B cell (primary cell): ENCODE results near the gene ANAPC2. TPM values are rescaled to one million over a fixed set of nuclear protein-coding genes. Genes with fewer than 3 reads are reported as not detected.

Source experiments
- ATAC-seq: fragments of 200-7000 bp; cut with Tn5 transposase; one replicate; pipeline ENCODE4 v1.10.0; 2021; ENCODE audit warnings: low read depth, mild to moderate bottlenecking, moderate number of reproducible peaks, moderate library complexity
- CTCF ChIA-PET: fragments of 350-600 bp; sonication (Branson Sonifier 250); formaldehyde crosslinking; loops from one replicate; lab custom pipeline; 2021; ENCODE audit warnings: antibody characterized with exemption, inconsistent platforms; lab: Charles Lee
- POLR2A ChIA-PET: fragments of 350-600 bp; sonication (Branson Sonifier 250); formaldehyde crosslinking; loops from one replicate; lab custom pipeline; 2021; ENCODE audit warnings: antibody characterized with exemption; lab: Charles Lee
- DNase-seq: peaks from one replicate; pipeline ENCODE4 v3.0.0; 2013
- H2AFZ ChIP-seq: 2 replicates; pipeline ENCODE4 v1.6.1; 2012; ENCODE audit warnings: mild to moderate bottlenecking, low read depth, low read length; ENCODE audit not compliant: insufficient read depth, poor library complexity, severe bottlenecking
- H3K27ac ChIP-seq, 2 donors: 1 replicate in 1 of 2; 2 replicates in 1 of 2; pipeline ENCODE4 v1.5.1; 2012 to 2013; ENCODE audit warnings: low read length in 2 of 2, mild to moderate bottlenecking in 2 of 2, moderate library complexity in 1 of 2
- H3K27me3 ChIP-seq, 4 experiments: fragments of 200-600 bp in 1 of 4; sonication (generic) in 1 of 4; replicated peaks in 1 of 4; 1 replicate in 2 of 4; 2 replicates in 2 of 4; pipeline versions ENCODE4 v1.6.1 to v1.7.0; 2013 to 2016; ENCODE audit warnings: low read length in 3 of 4, mild to moderate bottlenecking in 2 of 4, mixed read lengths in 1 of 4, moderate library complexity in 1 of 4; ENCODE audit not compliant: insufficient read depth in 4 of 4, control insufficient read depth in 3 of 4; ENCODE audit errors: control extremely low read depth in 1 of 4
- H3K36me3 ChIP-seq, 2 experiments: replicated peaks in 1 of 2; 1 replicate in 1 of 2; 2 replicates in 1 of 2; pipeline versions ENCODE4 v1.6.1 to v1.7.1; 2013; ENCODE audit warnings: low read length in 1 of 2; ENCODE audit not compliant: insufficient read depth in 2 of 2, control insufficient read depth in 1 of 2; ENCODE audit errors: control extremely low read depth in 1 of 2, extremely low read depth in 1 of 2
- H3K4me1 ChIP-seq, 2 donors: fragments of 200-600 bp in 1 of 2; sonication (generic) in 1 of 2; 1 replicate in 1 of 2; 2 replicates in 1 of 2; pipeline versions ENCODE4 v1.5.1 to v1.6.1; 2013 to 2017; ENCODE audit warnings: low read length in 2 of 2; ENCODE audit not compliant: control insufficient read depth in 2 of 2, insufficient read depth in 2 of 2
- H3K4me2 ChIP-seq: replicated peaks from 2 replicates; pipeline ENCODE3; 2012; ENCODE audit warnings: mild to moderate bottlenecking, low read depth, low read length; ENCODE audit not compliant: poor library complexity, severe bottlenecking
- H3K4me3 ChIP-seq, 5 experiments: fragments of 200-600 bp in 1 of 5; sonication (generic) in 1 of 5; 1 replicate in 3 of 5; 2 replicates in 2 of 5; pipeline versions ENCODE4 v1.5.1 to v1.7.0; 2011 to 2016; ENCODE audit warnings: low read length in 4 of 5, mild to moderate bottlenecking in 4 of 5, low read depth in 2 of 5, control low read depth in 1 of 5, moderate library complexity in 1 of 5; ENCODE audit not compliant: insufficient read depth in 1 of 5; ENCODE audit errors: control extremely low read depth in 1 of 5, extremely low read depth in 1 of 5
- H3K79me2 ChIP-seq: fragments of 200-600 bp; sonication (generic); one replicate; pipeline ENCODE4 v1.6.0; 2016; ENCODE audit warnings: low read length; ENCODE audit not compliant: control insufficient read depth, insufficient read depth
- H3K9ac ChIP-seq: fragments of 200-600 bp; sonication (generic); 2 replicates; pipeline ENCODE4 v1.6.1; 2017; ENCODE audit warnings: mild to moderate bottlenecking, low read length, moderate library complexity
- H3K9me3 ChIP-seq, 3 donors: one replicate each; pipeline versions ENCODE4 v1.6.1 to v1.7.1; 2013; ENCODE audit warnings: low read length in 2 of 3; ENCODE audit not compliant: control insufficient read depth in 2 of 3, insufficient read depth in 1 of 3; ENCODE audit errors: control extremely low read depth in 1 of 3
- H4K20me1 ChIP-seq: 2 replicates; pipeline ENCODE4 v1.6.0; 2012; ENCODE audit warnings: mild to moderate bottlenecking, low read length; ENCODE audit not compliant: insufficient read depth, control insufficient read depth, poor library complexity, severe bottlenecking
- H3K27ac Mint-ChIP-seq: one replicate; pipeline ENCODE4 v1.8.0; 2021; ENCODE audit warnings: mixed read lengths
- H3K27me3 Mint-ChIP-seq: one replicate; pipeline ENCODE4 v1.8.0; 2021; ENCODE audit warnings: mixed read lengths
- H3K4me1 Mint-ChIP-seq: one replicate; pipeline ENCODE4 v1.8.0; 2021; ENCODE audit warnings: mixed read lengths
- H3K4me3 Mint-ChIP-seq: one replicate; pipeline ENCODE4 v1.8.0; 2021; ENCODE audit warnings: mixed read lengths
- H3K9me3 Mint-ChIP-seq: one replicate; pipeline ENCODE4 v1.8.0; 2022; ENCODE audit warnings: mixed read lengths; ENCODE audit not compliant: insufficient read depth
- EZH2 ChIP-seq: IDR thresholded peaks from 2 replicates; pipeline ENCODE4 v1.6.1; 2012; ENCODE audit warnings: borderline replicate concordance, low read depth, mild to moderate bottlenecking, moderate library complexity, low read length; ENCODE audit not compliant: insufficient read depth, poor library complexity, severe bottlenecking
- WGBS: methylation state at CpG from one replicate; pipeline ENCODE4 v1.1.5; 2013; ENCODE audit warnings: missing lambda C conversion rate; ENCODE audit not compliant: insufficient coverage; 5-methylcytosine and 5-hydroxymethylcytosine counted together
- intact Hi-C: fragments of 100-400 bp; cut with micrococcal nuclease; formaldehyde crosslinking; loops from one replicate; pipeline ENCODE4 v1.10.0; 2022
- polyA plus RNA-seq: library from polyadenylated mRNA; depleted of rRNA; stranded (reverse); fragments of >200 nt; gene quantifications from 2 replicates; pipeline ENCODE4 v1.2.3, GENCODE V29; 2012
- total RNA-seq, 2 donors: library from RNA; stranded (reverse); fragments of 120-200 nt in 1 of 2; gene quantifications; 1 replicate in 1 of 2; 2 replicates in 1 of 2; pipeline versions ENCODE4 v1.2.3 to v1.2.4, GENCODE V29; 2013 to 2022
- TF ChIP-seq, protein P1 (sequence below): fragments of 200-600 bp; IDR thresholded peaks from one replicate; pipeline ENCODE4 v1.8.0; 2022; ENCODE audit warnings: antibody characterized with exemption, mild to moderate bottlenecking

ANAPC2 gene
- total and polyA plus RNA-seq, 2 donors (not counting 1 experiment from before 2014, with no cell fraction given), result 121 to 127 TPM

DNA sequence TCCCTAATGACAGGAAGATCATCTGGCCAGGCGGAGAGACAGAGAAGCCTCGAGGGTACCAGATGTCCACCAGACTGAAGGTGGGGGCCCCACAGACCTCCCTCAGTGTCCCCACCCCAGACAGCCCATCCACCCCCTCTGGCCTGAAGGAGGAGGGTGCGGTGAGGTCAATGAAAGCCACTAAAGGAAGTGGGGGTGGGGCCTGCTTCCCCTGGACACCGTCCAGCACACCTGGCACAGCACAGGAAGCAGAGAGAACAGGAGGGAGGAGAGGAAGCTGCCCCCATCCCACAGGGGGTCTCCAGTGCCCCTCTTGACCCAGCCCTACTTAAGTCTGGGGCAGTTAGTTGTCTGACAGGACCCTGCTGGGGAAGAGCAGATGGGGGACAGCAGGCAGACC lies 29.7 kb downstream of the ANAPC2 start:
- ChIA-PET CTCF (interaction anchor here (1.0 kb wide), 1 partner anchor 42 kb away, joined by 3 read pairs; the partner anchor contains the start of gene TPRN), POLR2A (interaction anchor here (0.5 kb wide), 1 partner anchor 43 kb away, joined by 6 read pairs; no protein-coding TSS in a partner anchor)
- Histone ChIP-seq H3K36me3 (no peaks in the 10 kb centered on the region), H3K27ac (no peak overlapping the region), H3K4me1 (peaks cover 22 to 34% of the 10 kb centered on the region in 2 donors), H3K4me2 (peak overlapping the region; percentile 8), H4K20me1 (no peaks in the 10 kb centered on the region), H3K4me3 (no peak overlapping the region), H3K27me3 (peaks cover 0 to 73% (median 21%) of the 10 kb centered on the region in 4 experiments), H3K79me2 (no peaks in the 10 kb centered on the region), H3K9ac (no peak overlapping the region), H3K9me3 (peaks cover 0 to 33% (median 0%) of the 10 kb centered on the region in 3 donors), H2AFZ (no peak overlapping the region)
- peaks cover 43% of the 10 kb centered on the region for H3K27me3 Mint-ChIP-seq
- DNase-seq (no peak), ATAC-seq (no peak)
- no peak overlapping the region for H3K27ac Mint-ChIP-seq
- peaks cover 29% of the 10 kb centered on the region for H3K4me1 Mint-ChIP-seq
- intact Hi-C loops, result loop anchor here (5.0 kb wide), 1 partner anchor 36 kb away; no protein-coding TSS in a partner anchor
- no peak overlapping the region for H3K4me3 Mint-ChIP-seq
- TF ChIP-seq EZH2, result no peak
- TF ChIP-seq, protein P1, sequence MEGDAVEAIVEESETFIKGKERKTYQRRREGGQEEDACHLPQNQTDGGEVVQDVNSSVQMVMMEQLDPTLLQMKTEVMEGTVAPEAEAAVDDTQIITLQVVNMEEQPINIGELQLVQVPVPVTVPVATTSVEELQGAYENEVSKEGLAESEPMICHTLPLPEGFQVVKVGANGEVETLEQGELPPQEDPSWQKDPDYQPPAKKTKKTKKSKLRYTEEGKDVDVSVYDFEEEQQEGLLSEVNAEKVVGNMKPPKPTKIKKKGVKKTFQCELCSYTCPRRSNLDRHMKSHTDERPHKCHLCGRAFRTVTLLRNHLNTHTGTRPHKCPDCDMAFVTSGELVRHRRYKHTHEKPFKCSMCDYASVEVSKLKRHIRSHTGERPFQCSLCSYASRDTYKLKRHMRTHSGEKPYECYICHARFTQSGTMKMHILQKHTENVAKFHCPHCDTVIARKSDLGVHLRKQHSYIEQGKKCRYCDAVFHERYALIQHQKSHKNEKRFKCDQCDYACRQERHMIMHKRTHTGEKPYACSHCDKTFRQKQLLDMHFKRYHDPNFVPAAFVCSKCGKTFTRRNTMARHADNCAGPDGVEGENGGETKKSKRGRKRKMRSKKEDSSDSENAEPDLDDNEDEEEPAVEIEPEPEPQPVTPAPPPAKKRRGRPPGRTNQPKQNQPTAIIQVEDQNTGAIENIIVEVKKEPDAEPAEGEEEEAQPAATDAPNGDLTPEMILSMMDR, result no peak
- WGBS, result 40% methylated on average over 2 of the region's 4 CpGs
- H3K9me3 Mint-ChIP-seq, result no peaks in the 10 kb centered on the region

DNA sequence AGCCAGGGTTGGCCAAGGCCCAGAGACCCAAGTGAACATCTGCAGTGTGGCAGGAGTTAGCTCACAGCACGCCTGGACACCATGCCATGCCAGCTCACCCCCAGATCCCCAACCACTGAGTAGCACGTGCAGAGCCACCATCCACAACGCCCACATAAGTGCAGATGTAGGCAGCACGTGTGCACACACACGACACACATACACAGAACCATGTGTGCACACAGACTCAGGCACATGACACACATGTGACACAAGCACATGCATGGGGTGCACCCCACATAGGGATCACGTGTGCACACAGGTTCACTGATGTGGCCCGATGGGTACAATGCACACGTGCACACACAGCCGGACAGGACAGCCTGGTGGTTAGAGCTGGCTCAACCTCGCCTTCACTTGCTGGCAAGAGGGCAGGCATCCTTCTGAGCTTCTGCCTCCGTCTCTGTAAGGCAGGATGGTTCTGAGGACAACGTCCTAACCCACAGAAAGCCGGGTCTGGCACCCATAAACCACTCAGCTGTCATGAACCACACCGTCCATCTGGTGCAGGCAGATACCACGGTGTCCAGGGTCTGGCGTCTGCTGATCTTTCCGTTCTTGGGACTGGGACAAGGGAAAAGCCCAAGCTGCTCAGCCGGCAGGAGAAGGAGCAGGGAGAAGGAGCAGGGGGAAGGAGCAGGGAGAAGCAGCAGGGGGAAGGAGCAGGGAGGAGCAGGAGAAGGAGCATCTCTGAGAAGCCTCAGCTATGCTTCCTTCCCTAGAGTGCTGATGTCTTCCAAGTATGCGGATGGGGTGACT lies 30.5 kb downstream of the ANAPC2 start:
- Histone ChIP-seq H3K27ac (no peak overlapping the region), H3K79me2 (no peaks in the 10 kb centered on the region), H3K4me1 (peaks cover 22 to 34% of the 10 kb centered on the region in 2 donors), H3K27me3 (peaks cover 0 to 65% (median 20%) of the 10 kb centered on the region in 4 experiments), H3K36me3 (no peaks in the 10 kb centered on the region), H3K4me2 (no peak overlapping the region), H3K9me3 (peaks cover 0 to 33% (median 0%) of the 10 kb centered on the region in 3 donors), H3K9ac (no peak overlapping the region), H2AFZ (no peak overlapping the region), H3K4me3 (no peak overlapping the region), H4K20me1 (no peaks in the 10 kb centered on the region)
- TF ChIP-seq, protein P1, result no peak
- no peak for TF ChIP-seq EZH2
- Mint-ChIP-seq H3K4me1 (peaks cover 26% of the 10 kb centered on the region), H3K27me3 (peaks cover 39% of the 10 kb centered on the region), H3K4me3 (peak overlapping the region; percentile 34), H3K27ac (no peak overlapping the region), H3K9me3 (no peaks in the 10 kb centered on the region)
- intact Hi-C loops, result loop anchor here (5.0 kb wide), 1 partner anchor 36 kb away; no protein-coding TSS in a partner anchor
- CTCF ChIA-PET, result interaction anchor here (1.0 kb wide), 1 partner anchor 43 kb away, joined by 3 read pairs; the partner anchor contains the start of gene TPRN
- POLR2A ChIA-PET, result interaction anchor here (0.6 kb wide), 1 partner anchor 27 kb away, joined by 5 read pairs; no protein-coding TSS in a partner anchor
- ATAC-seq (no peak), DNase-seq (no peak)
- WGBS, result 77% methylated on average over 19 of the region's 19 CpGs
